COLO668 (cell line): ENCODE measurements around the gene HECW1.

ENCODE experiments used
- DNase-seq: peaks from one replicate; lab custom pipeline; 2025; ENCODE audit not compliant: unreplicated experiment; lab: John Stamatoyannopoulos, UW

Gene HECW1

GRCh38 chr7:43528576-43529354, 416.3 kb downstream of the HECW1 start:
- DNase-seq: no peak

- DNase-seq: no peak
Observed at GRCh38 chr7:43530553-43531410, 418.3 kb downstream of the HECW1 start.

GRCh38 chr7:43531700-43532099, 419.3 kb downstream of the HECW1 start:
- no peak for DNase-seq

GRCh38 chr7:43533801-43534479, 421.5 kb downstream of the HECW1 start:
- no peak for DNase-seq

GRCh38 chr7:43535031-43535451, 422.6 kb downstream of the HECW1 start:
- no peak for DNase-seq

GRCh38 chr7:43535810-43536585, 423.6 kb downstream of the HECW1 start:
- no peak for DNase-seq

GRCh38 chr7:43536773-43537172, 424.3 kb downstream of the HECW1 start:
- no peak for DNase-seq

GRCh38 chr7:43537765-43538403, 425.4 kb downstream of the HECW1 start:
- no peak for DNase-seq

GRCh38 chr7:43538404-43538771, 425.9 kb downstream of the HECW1 start:
- DNase-seq: no peak

GRCh38 chr7:43540471-43540870, 428.0 kb downstream of the HECW1 start:
- no peak for DNase-seq

GRCh38 chr7:43542716-43543115, 430.3 kb downstream of the HECW1 start:
- no peak for DNase-seq

GRCh38 chr7:43546231-43546630, 433.8 kb downstream of the HECW1 start:
- DNase-seq: no peak

- DNase-seq: no peak
Observed at GRCh38 chr7:43550427-43550826, 438.0 kb downstream of the HECW1 start.

- DNase-seq: no peak
Observed at GRCh38 chr7:43552122-43552521, 439.7 kb downstream of the HECW1 start.

GRCh38 chr7:43553999-43554398, 441.6 kb downstream of the HECW1 start:
- no peak for DNase-seq

- DNase-seq: no peak
Observed at GRCh38 chr7:43554423-43554822, 442.0 kb downstream of the HECW1 start.

GRCh38 chr7:43557831-43558495, 445.5 kb downstream of the HECW1 start:
- no peak for DNase-seq

GRCh38 chr7:43559171-43559945, 446.9 kb downstream of the HECW1 start:
- no peak for DNase-seq

GRCh38 chr7:43559946-43560335, 447.5 kb downstream of the HECW1 start:
- no peak for DNase-seq
